ENCODE results near the gene NRP2.

- TF ChIP-seq CTCF (IDR thresholded peaks at IDR 0.05; ENCODE audit: borderline replicate concordance, extremely low read depth, low read length, poor library complexity, severe bottlenecking) = no peak
- TF ChIP-seq EZH2 (IDR thresholded peaks at IDR 0.05; ENCODE audit: borderline replicate concordance, low read depth, low read length, severe bottlenecking) = no peak
These were observed 46.1 kb downstream of the NRP2 start for GRCh38 chr2:205728366-205728765.
